Measurements from ENCODE around the gene RGS7. TPM values are rescaled to one million over a fixed set of nuclear protein-coding genes. Genes with fewer than 3 reads are reported as not detected.

RGS7 gene
- total and polyA plus RNA-seq, 2 of the 8 experiments (the other 6 are each of a cell fraction or from before 2014, with no cell fraction given) = 1.6 to 3.0 TPM

DNA sequence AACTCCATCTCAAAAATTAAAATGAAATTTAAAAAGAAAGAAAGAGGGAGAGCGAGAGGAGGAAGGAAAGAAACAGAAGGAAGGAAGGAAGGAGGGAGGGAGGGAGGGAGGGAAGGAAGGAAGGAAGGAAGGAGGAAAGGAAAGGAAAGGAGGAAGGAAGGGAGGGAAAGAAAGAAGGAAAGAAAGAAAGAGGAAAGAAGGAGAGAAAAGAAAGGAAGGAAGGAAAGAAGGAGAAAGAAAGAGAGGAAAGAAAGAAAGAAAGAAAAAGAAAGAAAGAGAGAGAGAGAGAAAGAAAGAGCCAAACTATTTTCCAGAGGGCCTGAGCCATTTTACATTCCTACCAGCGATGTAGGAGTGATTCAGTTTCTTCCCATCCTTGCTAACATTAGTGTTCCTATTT is 364.0 kb downstream of the RGS7 start (continued):
- TF ChIP-seq, protein P1, sequence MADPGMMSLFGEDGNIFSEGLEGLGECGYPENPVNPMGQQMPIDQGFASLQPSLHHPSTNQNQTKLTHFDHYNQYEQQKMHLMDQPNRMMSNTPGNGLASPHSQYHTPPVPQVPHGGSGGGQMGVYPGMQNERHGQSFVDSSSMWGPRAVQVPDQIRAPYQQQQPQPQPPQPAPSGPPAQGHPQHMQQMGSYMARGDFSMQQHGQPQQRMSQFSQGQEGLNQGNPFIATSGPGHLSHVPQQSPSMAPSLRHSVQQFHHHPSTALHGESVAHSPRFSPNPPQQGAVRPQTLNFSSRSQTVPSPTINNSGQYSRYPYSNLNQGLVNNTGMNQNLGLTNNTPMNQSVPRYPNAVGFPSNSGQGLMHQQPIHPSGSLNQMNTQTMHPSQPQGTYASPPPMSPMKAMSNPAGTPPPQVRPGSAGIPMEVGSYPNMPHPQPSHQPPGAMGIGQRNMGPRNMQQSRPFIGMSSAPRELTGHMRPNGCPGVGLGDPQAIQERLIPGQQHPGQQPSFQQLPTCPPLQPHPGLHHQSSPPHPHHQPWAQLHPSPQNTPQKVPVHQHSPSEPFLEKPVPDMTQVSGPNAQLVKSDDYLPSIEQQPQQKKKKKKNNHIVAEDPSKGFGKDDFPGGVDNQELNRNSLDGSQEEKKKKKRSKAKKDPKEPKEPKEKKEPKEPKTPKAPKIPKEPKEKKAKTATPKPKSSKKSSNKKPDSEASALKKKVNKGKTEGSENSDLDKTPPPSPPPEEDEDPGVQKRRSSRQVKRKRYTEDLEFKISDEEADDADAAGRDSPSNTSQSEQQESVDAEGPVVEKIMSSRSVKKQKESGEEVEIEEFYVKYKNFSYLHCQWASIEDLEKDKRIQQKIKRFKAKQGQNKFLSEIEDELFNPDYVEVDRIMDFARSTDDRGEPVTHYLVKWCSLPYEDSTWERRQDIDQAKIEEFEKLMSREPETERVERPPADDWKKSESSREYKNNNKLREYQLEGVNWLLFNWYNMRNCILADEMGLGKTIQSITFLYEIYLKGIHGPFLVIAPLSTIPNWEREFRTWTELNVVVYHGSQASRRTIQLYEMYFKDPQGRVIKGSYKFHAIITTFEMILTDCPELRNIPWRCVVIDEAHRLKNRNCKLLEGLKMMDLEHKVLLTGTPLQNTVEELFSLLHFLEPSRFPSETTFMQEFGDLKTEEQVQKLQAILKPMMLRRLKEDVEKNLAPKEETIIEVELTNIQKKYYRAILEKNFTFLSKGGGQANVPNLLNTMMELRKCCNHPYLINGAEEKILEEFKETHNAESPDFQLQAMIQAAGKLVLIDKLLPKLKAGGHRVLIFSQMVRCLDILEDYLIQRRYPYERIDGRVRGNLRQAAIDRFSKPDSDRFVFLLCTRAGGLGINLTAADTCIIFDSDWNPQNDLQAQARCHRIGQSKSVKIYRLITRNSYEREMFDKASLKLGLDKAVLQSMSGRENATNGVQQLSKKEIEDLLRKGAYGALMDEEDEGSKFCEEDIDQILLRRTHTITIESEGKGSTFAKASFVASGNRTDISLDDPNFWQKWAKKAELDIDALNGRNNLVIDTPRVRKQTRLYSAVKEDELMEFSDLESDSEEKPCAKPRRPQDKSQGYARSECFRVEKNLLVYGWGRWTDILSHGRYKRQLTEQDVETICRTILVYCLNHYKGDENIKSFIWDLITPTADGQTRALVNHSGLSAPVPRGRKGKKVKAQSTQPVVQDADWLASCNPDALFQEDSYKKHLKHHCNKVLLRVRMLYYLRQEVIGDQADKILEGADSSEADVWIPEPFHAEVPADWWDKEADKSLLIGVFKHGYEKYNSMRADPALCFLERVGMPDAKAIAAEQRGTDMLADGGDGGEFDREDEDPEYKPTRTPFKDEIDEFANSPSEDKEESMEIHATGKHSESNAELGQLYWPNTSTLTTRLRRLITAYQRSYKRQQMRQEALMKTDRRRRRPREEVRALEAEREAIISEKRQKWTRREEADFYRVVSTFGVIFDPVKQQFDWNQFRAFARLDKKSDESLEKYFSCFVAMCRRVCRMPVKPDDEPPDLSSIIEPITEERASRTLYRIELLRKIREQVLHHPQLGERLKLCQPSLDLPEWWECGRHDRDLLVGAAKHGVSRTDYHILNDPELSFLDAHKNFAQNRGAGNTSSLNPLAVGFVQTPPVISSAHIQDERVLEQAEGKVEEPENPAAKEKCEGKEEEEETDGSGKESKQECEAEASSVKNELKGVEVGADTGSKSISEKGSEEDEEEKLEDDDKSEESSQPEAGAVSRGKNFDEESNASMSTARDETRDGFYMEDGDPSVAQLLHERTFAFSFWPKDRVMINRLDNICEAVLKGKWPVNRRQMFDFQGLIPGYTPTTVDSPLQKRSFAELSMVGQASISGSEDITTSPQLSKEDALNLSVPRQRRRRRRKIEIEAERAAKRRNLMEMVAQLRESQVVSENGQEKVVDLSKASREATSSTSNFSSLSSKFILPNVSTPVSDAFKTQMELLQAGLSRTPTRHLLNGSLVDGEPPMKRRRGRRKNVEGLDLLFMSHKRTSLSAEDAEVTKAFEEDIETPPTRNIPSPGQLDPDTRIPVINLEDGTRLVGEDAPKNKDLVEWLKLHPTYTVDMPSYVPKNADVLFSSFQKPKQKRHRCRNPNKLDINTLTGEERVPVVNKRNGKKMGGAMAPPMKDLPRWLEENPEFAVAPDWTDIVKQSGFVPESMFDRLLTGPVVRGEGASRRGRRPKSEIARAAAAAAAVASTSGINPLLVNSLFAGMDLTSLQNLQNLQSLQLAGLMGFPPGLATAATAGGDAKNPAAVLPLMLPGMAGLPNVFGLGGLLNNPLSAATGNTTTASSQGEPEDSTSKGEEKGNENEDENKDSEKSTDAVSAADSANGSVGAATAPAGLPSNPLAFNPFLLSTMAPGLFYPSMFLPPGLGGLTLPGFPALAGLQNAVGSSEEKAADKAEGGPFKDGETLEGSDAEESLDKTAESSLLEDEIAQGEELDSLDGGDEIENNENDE (IDR thresholded peaks at IDR 0.05; ENCODE audit: insufficient replicate concordance, low read length) = no peak
- TF ChIP-seq CHD2 (IDR thresholded peaks at IDR 0.05; ENCODE audit: low read length) = no peak
